ENCODE data around the gene LRP1B.
"Not testable (repeated sequence)": the region's sequence is repeated elsewhere in the genome, so short reads cannot be mapped to it uniquely, and the experiment has no call there.

Gene LRP1B

GRCh38 chr2:140401056-140401455 lies 1729.8 kb downstream of the LRP1B start:
- no peak for DNase-seq (ENCODE audit: low read depth in 1 of 2, low spot score in 1 of 2)

GRCh38 chr2:140392824-140393223 lies 1738.0 kb downstream of the LRP1B start:
- DNase-seq (ENCODE audit: low read depth in 1 of 2, low spot score in 1 of 2) = no peak

- no peak for DNase-seq (ENCODE audit: low read depth in 1 of 2, low spot score in 1 of 2)
Measured at GRCh38 chr2:140384946-140385345, 1745.9 kb downstream of the LRP1B start.

GRCh38 chr2:140383781-140384180 lies 1747.0 kb downstream of the LRP1B start:
- no peak for DNase-seq (ENCODE audit: low read depth in 1 of 2, low spot score in 1 of 2)

GRCh38 chr2:140376686-140377085 lies 1754.1 kb downstream of the LRP1B start:
- no peak for DNase-seq (ENCODE audit: low read depth in 1 of 2, low spot score in 1 of 2)

GRCh38 chr2:140363131-140363530 lies 1767.7 kb downstream of the LRP1B start:
- no peak for DNase-seq (ENCODE audit: low read depth in 1 of 2, low spot score in 1 of 2)

GRCh38 chr2:140362361-140362760 lies 1768.5 kb downstream of the LRP1B start:
- no peak for DNase-seq (ENCODE audit: low read depth in 1 of 2, low spot score in 1 of 2)

- no peak for DNase-seq (ENCODE audit: low read depth in 1 of 2, low spot score in 1 of 2)
Measured at GRCh38 chr2:140359056-140359771, 1771.6 kb downstream of the LRP1B start.

- no peak for DNase-seq (ENCODE audit: low read depth in 1 of 2, low spot score in 1 of 2)
Measured at GRCh38 chr2:140356697-140357096, 1774.1 kb downstream of the LRP1B start.

- no peak for DNase-seq (ENCODE audit: low read depth in 1 of 2, low spot score in 1 of 2)
Measured at GRCh38 chr2:140355511-140356090, 1775.2 kb downstream of the LRP1B start.

GRCh38 chr2:140354544-140354943 lies 1776.3 kb downstream of the LRP1B start:
- DNase-seq (ENCODE audit: low read depth in 1 of 2, low spot score in 1 of 2) = no peak

- no peak for DNase-seq (ENCODE audit: low read depth in 1 of 2, low spot score in 1 of 2)
Measured at GRCh38 chr2:140353541-140353940, 1777.3 kb downstream of the LRP1B start.

- DNase-seq (ENCODE audit: low read depth in 1 of 2, low spot score in 1 of 2) = no peak
Measured at GRCh38 chr2:140351692-140352091, 1779.1 kb downstream of the LRP1B start.

- no peak for DNase-seq (ENCODE audit: low read depth in 1 of 2, low spot score in 1 of 2)
Measured at GRCh38 chr2:140349695-140350094, 1781.1 kb downstream of the LRP1B start.

GRCh38 chr2:140348826-140349225 lies 1782.0 kb downstream of the LRP1B start:
- DNase-seq (ENCODE audit: low read depth in 1 of 2, low spot score in 1 of 2) = no peak

GRCh38 chr2:140344838-140345237 lies 1786.0 kb downstream of the LRP1B start:
- DNase-seq (ENCODE audit: low read depth in 1 of 2, low spot score in 1 of 2) = no peak

- DNase-seq (ENCODE audit: low read depth in 1 of 2, low spot score in 1 of 2) = not testable (repeated sequence)
Measured at GRCh38 chr2:140344266-140344665, 1786.5 kb downstream of the LRP1B start.

GRCh38 chr2:140338795-140339194 lies 1792.0 kb downstream of the LRP1B start:
- no peak for DNase-seq (ENCODE audit: low read depth in 1 of 2, low spot score in 1 of 2)

- no peak for DNase-seq (ENCODE audit: low read depth in 1 of 2, low spot score in 1 of 2)
Measured at GRCh38 chr2:140337061-140337460, 1793.8 kb downstream of the LRP1B start.

- DNase-seq (ENCODE audit: low read depth in 1 of 2, low spot score in 1 of 2) = no peak
Measured at GRCh38 chr2:140316345-140316744, 1814.5 kb downstream of the LRP1B start.

GRCh38 chr2:140311905-140312304 lies 1818.9 kb downstream of the LRP1B start:
- no peak for DNase-seq (ENCODE audit: low read depth in 1 of 2, low spot score in 1 of 2)

GRCh38 chr2:140308706-140309105 lies 1822.1 kb downstream of the LRP1B start:
- DNase-seq (ENCODE audit: low read depth in 1 of 2, low spot score in 1 of 2) = no peak

- DNase-seq (ENCODE audit: low read depth in 1 of 2, low spot score in 1 of 2) = no peak
Measured at GRCh38 chr2:140307532-140307931, 1823.3 kb downstream of the LRP1B start.
